Neural cell (in vitro differentiated cells): ENCODE measurements around the gene TAC4. TPM values are rescaled to one million over a fixed set of nuclear protein-coding genes. Genes with fewer than 3 reads are reported as not detected.

Source experiments
- H2AFZ ChIP-seq: fragments of 200-600, 300-800 bp; sonication (generic), shearing (Covaris generic); 2 replicates; pipeline ENCODE4 v1.6.0; 2014; ENCODE audit warnings: low read depth, mild to moderate bottlenecking, antibody characterized with exemption, low read length, moderate library complexity
- H3F3A ChIP-seq: fragments of 200-600 bp; shearing (Covaris generic); 2 replicates; pipeline ENCODE4 v1.6.1; 2016; ENCODE audit warnings: mild to moderate bottlenecking, moderate library complexity, mixed read lengths, antibody characterized with exemption, low read length; ENCODE audit not compliant: insufficient read depth, poor library complexity, severe bottlenecking
- H3K27ac ChIP-seq: fragments of 200-600, 300-800 bp; sonication (generic), shearing (Covaris generic); 2 replicates; pipeline ENCODE4 v1.5.1; 2014; ENCODE audit warnings: mild to moderate bottlenecking, low read length, moderate library complexity
- H3K27me3 ChIP-seq: fragments of 300-800, 200-600 bp; sonication (generic), shearing (Covaris generic); 2 replicates; pipeline ENCODE4 v1.6.0; 2014; ENCODE audit warnings: mild to moderate bottlenecking, low read depth, low read length, moderate library complexity; ENCODE audit not compliant: insufficient read depth
- H3K36me3 ChIP-seq: fragments of 300-800, 200-600 bp; sonication (generic), shearing (Covaris generic); 2 replicates; pipeline ENCODE4 v1.5.1; 2014; ENCODE audit warnings: mild to moderate bottlenecking, antibody characterized with exemption, low read length, moderate library complexity; ENCODE audit not compliant: insufficient read depth
- H3K4me2 ChIP-seq: fragments of 300-800, 200-600 bp; sonication (generic), shearing (Covaris generic); 2 replicates; pipeline ENCODE4 v1.6.0; 2014; ENCODE audit warnings: mild to moderate bottlenecking, low read length
- H3K4me3 ChIP-seq: fragments of 300-800, 200-600 bp; sonication (generic), shearing (Covaris generic); 2 replicates; pipeline ENCODE4 v1.5.1; 2014; ENCODE audit warnings: mild to moderate bottlenecking, low read length, moderate library complexity
- H3K79me2 ChIP-seq: fragments of 200-600 bp; shearing (Covaris generic); replicated peaks from 2 replicates; pipeline ENCODE4 v1.6.0; 2014; ENCODE audit warnings: mild to moderate bottlenecking, low read length, moderate library complexity; ENCODE audit not compliant: insufficient read depth
- H3K9ac ChIP-seq: fragments of 300-800, 200-600 bp; sonication (generic), shearing (Covaris generic); 2 replicates; pipeline ENCODE4 v1.6.1; 2016; ENCODE audit warnings: mild to moderate bottlenecking, low read length, mixed read lengths
- H3K9me2 ChIP-seq: fragments of 200-600 bp; shearing (Covaris generic); 2 replicates; pipeline ENCODE4 v1.6.1; 2016; ENCODE audit warnings: mild to moderate bottlenecking, low read length, mixed read lengths; ENCODE audit not compliant: insufficient read depth
- H3K9me3 ChIP-seq: fragments of 200-600, 300-800 bp; sonication (generic), shearing (Covaris generic); 2 replicates; pipeline ENCODE4 v1.6.1; 2016; ENCODE audit warnings: mild to moderate bottlenecking, mixed run types, low read length, moderate library complexity, mixed read lengths
- H4K20me1 ChIP-seq: fragments of 200-600 bp; shearing (Covaris generic); 2 replicates; pipeline ENCODE4 v1.6.1; 2016; ENCODE audit warnings: mild to moderate bottlenecking, mixed run types; ENCODE audit not compliant: insufficient read depth
- CTCF ChIP-seq: fragments of 450-650 bp; IDR thresholded peaks from 2 replicates; pipeline ENCODE4 v1.5.1; 2014; ENCODE audit warnings: antibody characterized with exemption, mild to moderate bottlenecking, moderate library complexity; ENCODE audit not compliant: poor library complexity, severe bottlenecking
- EP300 ChIP-seq: fragments of 450-650 bp; conservative IDR thresholded peaks from 2 replicates; pipeline ENCODE4 v1.6.1; 2014; ENCODE audit warnings: antibody characterized with exemption, mild to moderate bottlenecking, moderate library complexity; ENCODE audit not compliant: poor library complexity, severe bottlenecking
- EZH2 ChIP-seq: fragments of 200-600, 300-800 bp; shearing (Covaris generic), sonication (generic); IDR thresholded peaks from 2 replicates; pipeline ENCODE4 v1.6.1; 2014; ENCODE audit warnings: antibody characterized with exemption, low read length, borderline replicate concordance, mild to moderate bottlenecking; ENCODE audit not compliant: insufficient read depth, poor library complexity, severe bottlenecking
- MXI1 ChIP-seq: fragments of 450-650 bp; conservative IDR thresholded peaks from 2 replicates; pipeline ENCODE4 v1.6.1; 2014; ENCODE audit warnings: antibody characterized with exemption, mild to moderate bottlenecking; ENCODE audit not compliant: poor library complexity, severe bottlenecking
- POLR2AphosphoS5 ChIP-seq: IDR thresholded peaks from 2 replicates; pipeline ENCODE4 v1.6.1; 2012
- RAD21 ChIP-seq: fragments of 450-650 bp; conservative IDR thresholded peaks from 2 replicates; pipeline ENCODE4 v1.6.1; 2014; ENCODE audit warnings: antibody characterized with exemption, mild to moderate bottlenecking, moderate library complexity
- REST ChIP-seq: IDR thresholded peaks from 2 replicates; pipeline ENCODE4 v1.6.1; 2012; ENCODE audit warnings: borderline replicate concordance
- SMC3 ChIP-seq: fragments of 450-650 bp; conservative IDR thresholded peaks from 2 replicates; pipeline ENCODE4 v1.6.1; 2014; ENCODE audit warnings: antibody characterized with exemption, mild to moderate bottlenecking, moderate library complexity; ENCODE audit not compliant: poor library complexity
- TAF1 ChIP-seq: IDR thresholded peaks from 2 replicates; pipeline ENCODE4 v1.6.1; 2012; ENCODE audit warnings: low read depth
- polyA plus RNA-seq: library from polyadenylated mRNA; depleted of rRNA; stranded (reverse); fragments of >200 nt; gene quantifications from 2 replicates; pipeline ENCODE4 v1.2.3, GENCODE V29; 2014

Gene TAC4
- polyA plus RNA-seq, 1 donor from 2014 or later, result not detected

GRCh38 chr17:49871211-49871610 is 23.3 kb upstream of the TAC4 start:
- TF ChIP-seq SMC3 (no peak), MXI1 (no peak), TAF1 (no peak), EZH2 (no peak), REST (no peak), EP300 (no peak), CTCF (no peak), RAD21 (no peak), POLR2AphosphoS5 (no peak)
- Histone ChIP-seq H2AFZ (no peak overlapping the region), H4K20me1 (no peaks in the 10 kb centered on the region), H3K9ac (no peak overlapping the region), H3F3A (no peaks in the 10 kb centered on the region), H3K4me3 (no peak overlapping the region), H3K9me2 (no peaks in the 10 kb centered on the region), H3K27ac (no peak overlapping the region), H3K36me3 (no peaks in the 10 kb centered on the region), H3K4me2 (no peak overlapping the region), H3K27me3 (no peaks in the 10 kb centered on the region), H3K79me2 (no peaks in the 10 kb centered on the region), H3K9me3 (no peaks in the 10 kb centered on the region)

GRCh38 chr17:49870298-49870697 is 22.4 kb upstream of the TAC4 start:
- no peak overlapping the region for H3K9ac ChIP-seq

More at GRCh38 chr17:49870298-49870697, 22.4 kb upstream of the TAC4 start:
- Histone ChIP-seq H3K27me3 (no peaks in the 10 kb centered on the region), H3K79me2 (no peaks in the 10 kb centered on the region), H3F3A (no peaks in the 10 kb centered on the region), H3K4me3 (no peak overlapping the region), H2AFZ (no peak overlapping the region), H3K9me3 (no peaks in the 10 kb centered on the region), H4K20me1 (no peaks in the 10 kb centered on the region), H3K9me2 (no peaks in the 10 kb centered on the region), H3K4me2 (no peak overlapping the region), H3K27ac (no peak overlapping the region), H3K36me3 (no peaks in the 10 kb centered on the region)
- TF ChIP-seq RAD21 (no peak), POLR2AphosphoS5 (no peak), REST (no peak), EP300 (no peak), EZH2 (no peak), CTCF (no peak), TAF1 (no peak), SMC3 (no peak), MXI1 (no peak)
